CD14-positive monocyte (primary cell): ENCODE results near the gene CHD3. TPM values are rescaled to one million over a fixed set of nuclear protein-coding genes. Genes with fewer than 3 reads are reported as not detected.
A peak's percentile ranks its signal among the peaks of the same experiment; 100 is the strongest.

Experiments
- DNase-seq, 3 donors: peaks; one replicate each; pipeline ENCODE4 v3.0.0-alpha.2; 2011 to 2022
- H2AFZ ChIP-seq: 2 replicates; pipeline ENCODE4 v1.6.0; 2012; ENCODE audit warnings: mild to moderate bottlenecking, low read depth, low read length, inconsistent platforms; ENCODE audit not compliant: insufficient read depth, poor library complexity, severe bottlenecking
- H3K27ac ChIP-seq, 2 donors: 1 replicate in 1 of 2; 2 replicates in 1 of 2; pipeline ENCODE4 v1.5.1; 2012 to 2013; ENCODE audit warnings: low read length in 2 of 2, control low read depth in 1 of 2, inconsistent platforms in 1 of 2, low read depth in 1 of 2, mild to moderate bottlenecking in 1 of 2
- H3K27me3 ChIP-seq, 2 donors: one replicate each; pipeline versions ENCODE4 v1.6.0 to v1.6.1; 2011 to 2013; ENCODE audit warnings: low read length in 2 of 2; ENCODE audit not compliant: control insufficient read depth in 2 of 2, insufficient read depth in 2 of 2
- H3K36me3 ChIP-seq, 2 donors: replicated peaks in 1 of 2; 1 replicate in 1 of 2; 2 replicates in 1 of 2; pipeline versions ENCODE4 v1.5.1 to v1.6.1; 2012 to 2013; ENCODE audit warnings: low read length in 2 of 2, control low read depth in 1 of 2, inconsistent platforms in 1 of 2, mild to moderate bottlenecking in 1 of 2; ENCODE audit not compliant: insufficient read depth in 2 of 2, control insufficient read depth in 1 of 2
- H3K4me1 ChIP-seq, 2 donors: 1 replicate in 1 of 2; 2 replicates in 1 of 2; pipeline versions ENCODE4 v1.5.1 to v1.6.1; 2012 to 2013; ENCODE audit warnings: low read length in 2 of 2, control low read depth in 1 of 2, inconsistent platforms in 1 of 2, mild to moderate bottlenecking in 1 of 2, moderate library complexity in 1 of 2; ENCODE audit not compliant: insufficient read depth in 2 of 2, control insufficient read depth in 1 of 2
- H3K4me2 ChIP-seq: replicated peaks from 2 replicates; pipeline ENCODE3; 2012; ENCODE audit warnings: low read length, moderate library complexity, mild to moderate bottlenecking; ENCODE audit not compliant: poor library complexity, severe bottlenecking; ENCODE audit errors: extremely low read depth
- H3K4me3 ChIP-seq, 3 experiments: fragments of 200-600 bp in 1 of 3; sonication (generic) in 1 of 3; replicated peaks in 1 of 3; 1 replicate in 2 of 3; 2 replicates in 1 of 3; pipeline ENCODE4 v1.5.1; 2011 to 2013; ENCODE audit warnings: low read length in 3 of 3, mild to moderate bottlenecking in 3 of 3, control low read depth in 2 of 3, low read depth in 2 of 3, inconsistent platforms in 1 of 3, moderate library complexity in 1 of 3
- H3K79me2 ChIP-seq: 2 replicates; pipeline ENCODE4 v1.6.0; 2012; ENCODE audit warnings: mild to moderate bottlenecking, control low read depth, inconsistent platforms, low read length, moderate library complexity; ENCODE audit not compliant: insufficient read depth
- H3K9ac ChIP-seq: 2 replicates; pipeline ENCODE4 v1.6.0; 2017; ENCODE audit warnings: low read length, mild to moderate bottlenecking; ENCODE audit not compliant: insufficient read depth, poor library complexity, severe bottlenecking
- H3K9me3 ChIP-seq, 2 donors: replicated peaks in 1 of 2; 1 replicate in 1 of 2; 2 replicates in 1 of 2; pipeline versions ENCODE4 v1.5.1 to v1.6.1; 2012 to 2013; ENCODE audit warnings: low read length in 2 of 2, control low read depth in 1 of 2; ENCODE audit not compliant: control insufficient read depth in 1 of 2, insufficient read depth in 1 of 2
- H4K20me1 ChIP-seq: 2 replicates; pipeline ENCODE4 v1.6.0; 2012; ENCODE audit warnings: mild to moderate bottlenecking, low read length, control low read depth, moderate library complexity; ENCODE audit not compliant: insufficient read depth
- H3K27ac Mint-ChIP-seq, 7 donors: one replicate each; pipeline ENCODE4 v1.8.0; 2020; ENCODE audit warnings: mild to moderate bottlenecking in 7 of 7, mixed read lengths in 7 of 7, moderate library complexity in 6 of 7, inconsistent platforms in 2 of 7
- H3K27me3 Mint-ChIP-seq, 3 donors: one replicate each; pipeline ENCODE4 v1.8.0; 2021 to 2022; ENCODE audit warnings: low read depth in 3 of 3, mild to moderate bottlenecking in 3 of 3, mixed read lengths in 3 of 3, moderate library complexity in 3 of 3, inconsistent platforms in 1 of 3
- H3K36me3 Mint-ChIP-seq, 2 donors: one replicate each; pipeline ENCODE4 v1.8.0; 2020; ENCODE audit warnings: mixed read lengths in 2 of 2, inconsistent platforms in 1 of 2, mild to moderate bottlenecking in 1 of 2
- H3K4me1 Mint-ChIP-seq: one replicate; pipeline ENCODE4 v1.8.0; 2020; ENCODE audit warnings: mild to moderate bottlenecking, mixed read lengths
- H3K4me3 Mint-ChIP-seq, 2 donors: one replicate each; pipeline ENCODE4 v1.8.0; 2020; ENCODE audit warnings: mild to moderate bottlenecking in 2 of 2, mixed read lengths in 2 of 2, moderate library complexity in 1 of 2
- H3K9me3 Mint-ChIP-seq, 7 donors: one replicate each; pipeline ENCODE4 v1.8.0; 2020 to 2022; ENCODE audit warnings: mixed read lengths in 7 of 7, mild to moderate bottlenecking in 6 of 7, moderate library complexity in 6 of 7, inconsistent platforms in 2 of 7
- WGBS: methylation state at CpG from one replicate; pipeline ENCODE4 v1.1.5; 2013; ENCODE audit warnings: missing lambda C conversion rate; ENCODE audit not compliant: insufficient coverage; 5-methylcytosine and 5-hydroxymethylcytosine counted together
- intact Hi-C, 2 donors: fragments of 100-400 bp; cut with micrococcal nuclease; formaldehyde crosslinking; loops; one replicate each; pipeline versions ENCODE4 v1.15.0 to v1.15.1; 2023
- polyA minus RNA-seq: library from RNA; depleted of rRNA, polyadenylated mRNA; stranded (reverse); fragments of >200 nt; gene quantifications from 2 replicates; pipeline ENCODE4 v1.2.3, GENCODE V29; 2012
- polyA plus RNA-seq, 3 donors: library from polyadenylated mRNA; depleted of rRNA in 1 of 3; unstranded in 2 of 3; stranded (reverse) in 1 of 3; fragments of 300-500 nt in 2 of 3; fragments of >200 nt in 1 of 3; fragmentation: Illumina TruSeq in 2 of 3; gene quantifications; 1 replicate in 2 of 3; 2 replicates in 1 of 3; pipeline ENCODE4 v1.2.3, GENCODE V29; 2012 to 2021
- total RNA-seq, 12 experiments: library from RNA in 1 of 12; stranded (reverse) in 1 of 12; fragments of 120-200 nt in 1 of 12; gene quantifications; one replicate each; pipeline ENCODE4 v1.2.4 and lab custom pipeline; 2013 to 2026; ENCODE audit warnings: mixed read lengths in 6 of 12, inconsistent platforms in 1 of 12
- TF ChIP-seq, protein P1 (sequence below): fragments of 200-600 bp; IDR thresholded peaks from one replicate; pipeline ENCODE4 v1.8.0; 2022; ENCODE audit warnings: antibody characterized with exemption, mild to moderate bottlenecking

CHD3 gene
- total RNA-seq (2013) = 34.4 TPM
- polyA plus RNA-seq (10 to 100 TPM in 1 of 3 donors, under 1 TPM in 2; 0.55 to 67.9 (median 0.91) TPM), polyA minus RNA-seq (22.9 and 26.7 TPM in 2 replicates), total RNA-seq (lab: John Stamatoyannopoulos, UW) (24.7 to 234 (median 161) reads per million in 11 experiments)

DNA sequence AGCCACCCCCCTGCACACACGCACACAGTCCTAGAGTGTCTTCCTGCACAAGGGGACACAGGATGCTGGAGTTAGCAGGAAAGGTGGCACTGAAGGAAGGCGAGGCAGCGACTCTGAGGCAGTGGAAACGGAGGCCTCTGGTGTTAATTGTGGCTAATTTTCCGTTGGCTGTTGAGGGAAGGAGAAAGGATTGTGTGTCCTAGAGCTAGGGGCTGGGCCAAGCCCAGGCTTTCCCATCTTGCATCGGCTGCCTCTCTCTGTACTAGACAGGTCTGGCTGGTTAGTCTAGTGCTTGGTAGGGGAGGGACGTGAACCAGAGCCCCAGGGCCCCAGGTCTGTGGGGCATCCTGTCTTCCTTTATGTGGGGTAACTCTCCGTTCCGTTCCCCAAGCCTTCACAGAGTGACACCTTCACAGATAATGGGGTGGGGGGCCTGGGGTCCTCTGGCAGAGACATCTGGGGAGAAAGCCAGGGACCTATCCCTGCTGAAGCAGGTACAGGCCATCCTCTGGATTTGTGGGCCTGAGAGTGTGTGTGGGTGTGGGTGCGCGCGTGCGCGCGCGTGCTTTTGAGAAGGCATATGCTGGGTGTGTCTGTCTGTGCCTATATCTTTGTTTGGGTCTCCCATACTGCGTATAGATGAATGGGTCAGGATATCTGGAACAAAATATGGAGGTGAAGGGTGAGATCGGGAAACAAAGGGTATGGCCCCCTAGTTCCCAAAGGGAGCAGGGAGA lies at the start of gene CHD3:
TSS of gene CHD3 (plus strand) at position 606 of the 737 bp plus-strand sequence. CDS start 212 bp downstream, outside the sequence.
- intact Hi-C loops = no loop called here
- H4K20me1 ChIP-seq = peaks cover 13% of the 10 kb centered on the region
- no peaks in the 10 kb centered on the region for H3K9me3 Mint-ChIP-seq
- H3K36me3 ChIP-seq = peaks cover 14 to 30% of the 10 kb centered on the region in 2 donors
- H3K9me3 ChIP-seq = no peaks in the 10 kb centered on the region
- peak within 1 kb of the TSS; percentile 79 to 82 for H3K27ac ChIP-seq
- peak within 1 kb of the TSS in 3 of 7 donors; percentile 68 to 92 (median 87) for H3K27ac Mint-ChIP-seq
- H2AFZ ChIP-seq = peak within 1 kb of the TSS; percentile 97
- WGBS = 59% methylated on average over 14 of the region's 18 CpGs
- H3K4me3 ChIP-seq = peak within 1 kb of the TSS; percentile 48 to 98 (median 89)
- peaks cover 84% of the 10 kb centered on the region for H3K79me2 ChIP-seq
- no peak within 1 kb of the TSS for H3K4me3 Mint-ChIP-seq
- no peaks in the 10 kb centered on the region for H3K27me3 ChIP-seq
- H3K36me3 Mint-ChIP-seq = peaks cover 23 to 31% of the 10 kb centered on the region in 2 donors
- H3K4me1 ChIP-seq = peaks cover 58 to 65% of the 10 kb centered on the region in 2 donors
- H3K4me2 ChIP-seq = peak within 1 kb of the TSS; percentile 99
- H3K9ac ChIP-seq = peak within 1 kb of the TSS; percentile 73
- TF ChIP-seq, protein P1, sequence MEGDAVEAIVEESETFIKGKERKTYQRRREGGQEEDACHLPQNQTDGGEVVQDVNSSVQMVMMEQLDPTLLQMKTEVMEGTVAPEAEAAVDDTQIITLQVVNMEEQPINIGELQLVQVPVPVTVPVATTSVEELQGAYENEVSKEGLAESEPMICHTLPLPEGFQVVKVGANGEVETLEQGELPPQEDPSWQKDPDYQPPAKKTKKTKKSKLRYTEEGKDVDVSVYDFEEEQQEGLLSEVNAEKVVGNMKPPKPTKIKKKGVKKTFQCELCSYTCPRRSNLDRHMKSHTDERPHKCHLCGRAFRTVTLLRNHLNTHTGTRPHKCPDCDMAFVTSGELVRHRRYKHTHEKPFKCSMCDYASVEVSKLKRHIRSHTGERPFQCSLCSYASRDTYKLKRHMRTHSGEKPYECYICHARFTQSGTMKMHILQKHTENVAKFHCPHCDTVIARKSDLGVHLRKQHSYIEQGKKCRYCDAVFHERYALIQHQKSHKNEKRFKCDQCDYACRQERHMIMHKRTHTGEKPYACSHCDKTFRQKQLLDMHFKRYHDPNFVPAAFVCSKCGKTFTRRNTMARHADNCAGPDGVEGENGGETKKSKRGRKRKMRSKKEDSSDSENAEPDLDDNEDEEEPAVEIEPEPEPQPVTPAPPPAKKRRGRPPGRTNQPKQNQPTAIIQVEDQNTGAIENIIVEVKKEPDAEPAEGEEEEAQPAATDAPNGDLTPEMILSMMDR = no peak
- DNase-seq = no peak
- peaks cover 13% of the 10 kb centered on the region for H3K4me1 Mint-ChIP-seq
- H3K27me3 Mint-ChIP-seq = peaks cover 0 to 1% (median 1%) of the 10 kb centered on the region in 3 donors

DNA sequence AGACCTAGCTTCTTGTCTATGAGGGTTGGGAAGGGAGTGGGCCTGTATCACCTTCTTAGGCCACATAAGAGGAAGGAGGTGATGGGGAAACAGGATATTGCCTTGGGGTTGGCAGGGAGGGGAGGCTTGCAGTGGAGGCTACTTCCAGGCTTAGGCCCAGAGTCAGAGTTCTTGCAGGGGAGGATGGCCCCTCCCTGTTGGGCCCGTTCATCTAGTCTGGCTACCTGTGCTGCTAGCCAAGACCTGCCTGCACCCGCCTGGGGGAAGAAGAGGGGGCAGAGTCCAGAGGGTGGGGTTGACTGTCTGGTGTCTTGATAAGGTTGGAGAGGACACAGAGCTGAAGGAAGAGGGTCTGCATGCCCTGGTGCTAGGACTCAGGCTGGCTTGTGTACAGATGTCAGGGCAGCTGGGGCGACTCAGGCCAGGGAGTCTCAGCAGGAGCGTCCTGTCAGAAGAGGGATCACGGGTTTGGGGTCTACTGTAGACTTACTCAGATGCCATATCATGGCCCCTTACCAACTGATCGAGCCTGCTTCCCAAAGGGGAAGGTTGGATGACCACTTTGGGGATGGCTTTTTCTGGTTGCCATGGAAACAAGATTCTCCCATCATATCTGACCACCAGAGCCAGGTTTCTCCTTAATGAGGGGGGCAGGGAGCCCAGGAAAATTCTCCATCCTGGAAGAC lies 49.3 kb upstream of the CHD3 start:
- TF ChIP-seq, protein P1 = no peak
- Histone ChIP-seq H3K4me1 (peaks cover 64 to 65% of the 10 kb centered on the region in 2 donors), H3K9me3 (no peaks in the 10 kb centered on the region), H4K20me1 (peaks cover 7% of the 10 kb centered on the region), H2AFZ (no peak overlapping the region), H3K36me3 (peaks cover 0 to 3% of the 10 kb centered on the region in 2 donors), H3K9ac (peak overlapping the region; percentile 68), H3K4me3 (peak overlapping the region; percentile 54 to 92 (median 57)), H3K79me2 (peaks cover 59% of the 10 kb centered on the region), H3K27ac (peak overlapping the region; percentile 96 to 100), H3K27me3 (no peaks in the 10 kb centered on the region), H3K4me2 (peak overlapping the region; percentile 78)
- Mint-ChIP-seq H3K27me3 (peaks cover 0 to 15% (median 6%) of the 10 kb centered on the region in 3 donors), H3K36me3 (peaks cover 17 to 27% of the 10 kb centered on the region in 2 donors), H3K4me3 (peak overlapping the region; percentile 88 to 98), H3K27ac (peak overlapping the region; percentile 97 to 100 (median 100)), H3K9me3 (peaks cover 0 to 5% (median 0%) of the 10 kb centered on the region in 7 donors), H3K4me1 (peaks cover 53% of the 10 kb centered on the region)
- peak; percentile 80 to 86 (median 85) for DNase-seq
- 11% methylated on average over 3 of the region's 6 CpGs for WGBS
- intact Hi-C loops = loop anchor here in 1 of 2 donors (10.0 kb wide), 1 partner anchor 315 kb away; the partner anchor contains the start of gene PER1
